GM23338 (cell line): Measurements from ENCODE around the gene HSPB8. TPM values are rescaled to one million over a fixed set of nuclear protein-coding genes. Genes with fewer than 3 reads are reported as not detected.

Experiments used
- ATAC-seq: fragments of 200-7000 bp; cut with Tn5 transposase; 3 replicates; pipeline ENCODE4 v1.9.1; 2020
- DNase-seq: peaks from one replicate; pipeline ENCODE4 v3.0.0-alpha.2; 2015; ENCODE audit warnings: low spot score
- H2AFZ ChIP-seq: fragments of 200-600 bp; sonication (generic); 2 replicates; pipeline ENCODE4 v1.8.0; 2016; ENCODE audit warnings: antibody characterized with exemption, mild to moderate bottlenecking, moderate library complexity
- H3F3A ChIP-seq: fragments of 200-600 bp; sonication (generic); replicated peaks from 2 replicates; pipeline ENCODE4 v1.8.0; 2017; ENCODE audit warnings: antibody characterized with exemption, mixed run types, low read depth
- H3K27ac ChIP-seq: fragments of 200-600 bp; sonication (generic); 2 replicates; pipeline ENCODE4 v1.6.1; 2016; ENCODE audit warnings: low read depth
- H3K27me3 ChIP-seq: fragments of 200-600 bp; sonication (generic); 2 replicates; pipeline ENCODE4 v1.8.0; 2016; ENCODE audit warnings: mild to moderate bottlenecking, mixed run types, moderate library complexity; ENCODE audit not compliant: insufficient read depth
- H3K36me3 ChIP-seq: fragments of 200-600 bp; sonication (generic); 2 replicates; pipeline ENCODE4 v1.8.0; 2016; ENCODE audit warnings: mild to moderate bottlenecking; ENCODE audit not compliant: insufficient read depth
- H3K4me1 ChIP-seq: fragments of 200-600 bp; sonication (generic); 2 replicates; pipeline ENCODE4 v1.8.0; 2016; ENCODE audit warnings: mild to moderate bottlenecking, moderate library complexity; ENCODE audit not compliant: insufficient read depth
- H3K4me2 ChIP-seq: fragments of 200-600 bp; sonication (generic); 2 replicates; pipeline ENCODE4 v1.7.1; 2017; ENCODE audit warnings: mixed run types
- H3K4me3 ChIP-seq: fragments of 200-600 bp; sonication (generic); 2 replicates; pipeline ENCODE4 v1.6.1; 2016; ENCODE audit warnings: mixed run types
- H3K79me2 ChIP-seq: fragments of 200-600 bp; sonication (generic); replicated peaks from 2 replicates; pipeline ENCODE4 v1.8.0; 2017; ENCODE audit warnings: mild to moderate bottlenecking; ENCODE audit not compliant: insufficient read depth
- H3K9me2 ChIP-seq: fragments of 200-600 bp; sonication (generic); 2 replicates; pipeline ENCODE4 v1.8.0; 2017; ENCODE audit not compliant: insufficient read depth
- H4K20me1 ChIP-seq: fragments of 200-600 bp; sonication (generic); replicated peaks from 2 replicates; pipeline ENCODE4 v1.8.0; 2017; ENCODE audit warnings: mild to moderate bottlenecking; ENCODE audit not compliant: insufficient read depth
- H3K27ac Mint-ChIP-seq: 2 replicates; pipeline ENCODE4 v1.8.0; 2020; ENCODE audit warnings: inconsistent platforms, mild to moderate bottlenecking, moderate library complexity, mixed read lengths
- H3K27me3 Mint-ChIP-seq: 3 replicates; pipeline ENCODE4 v1.8.0; 2022; ENCODE audit warnings: low read depth, mild to moderate bottlenecking, moderate library complexity, mixed read lengths, inconsistent platforms; ENCODE audit not compliant: insufficient read depth, poor library complexity
- H3K36me3 Mint-ChIP-seq: 3 replicates; pipeline ENCODE4 v1.8.0; 2021; ENCODE audit warnings: low read depth, mild to moderate bottlenecking, inconsistent platforms, moderate library complexity, mixed read lengths
- H3K4me1 Mint-ChIP-seq: 3 replicates; pipeline ENCODE4 v1.8.0; 2020; ENCODE audit warnings: mild to moderate bottlenecking, inconsistent platforms, mixed read lengths
- H3K4me3 Mint-ChIP-seq: 3 replicates; pipeline ENCODE4 v1.8.0; 2021; ENCODE audit warnings: moderate library complexity, mild to moderate bottlenecking, inconsistent platforms, mixed read lengths
- H3K9me3 Mint-ChIP-seq: 3 replicates; pipeline ENCODE4 v1.8.0; 2020; ENCODE audit warnings: moderate library complexity, mild to moderate bottlenecking, inconsistent platforms, mixed read lengths
- CREB1 ChIP-seq: fragments of 250-450 bp; sonication (Bioruptor Pico); IDR thresholded peaks from 2 replicates; pipeline ENCODE4 v1.5.0; 2020; ENCODE audit warnings: low read depth, mild to moderate bottlenecking, moderate library complexity
- ETS1 ChIP-seq: IDR thresholded peaks from 2 replicates; pipeline ENCODE4 v1.6.1; 2016; ENCODE audit warnings: antibody characterized with exemption
- EZH2 ChIP-seq: fragments of 200-600 bp; sonication (generic); IDR thresholded peaks from one replicate; pipeline ENCODE4 v1.8.0; 2017; ENCODE audit warnings: antibody characterized with exemption, mild to moderate bottlenecking, low read depth; ENCODE audit not compliant: unreplicated experiment
- EZH2phosphoT487 ChIP-seq: fragments of 200-600 bp; sonication (generic); IDR thresholded peaks from one replicate; pipeline ENCODE4 v1.8.1; 2018; ENCODE audit warnings: antibody characterized with exemption; ENCODE audit not compliant: unreplicated experiment
- JUNB ChIP-seq: IDR thresholded peaks from one replicate; pipeline ENCODE4 v1.6.1; 2016; ENCODE audit warnings: antibody characterized with exemption; ENCODE audit not compliant: unreplicated experiment
- NANOG ChIP-seq: IDR thresholded peaks from 2 replicates; pipeline ENCODE4 v1.6.1; 2016; ENCODE audit warnings: antibody characterized with exemption, borderline replicate concordance
- POLR2AphosphoS5 ChIP-seq: IDR thresholded peaks from 2 replicates; pipeline ENCODE4 v1.6.1; 2016; ENCODE audit warnings: antibody characterized with exemption, low read depth
- STAT1 ChIP-seq: IDR thresholded peaks from one replicate; pipeline ENCODE4 v1.6.1; 2016; ENCODE audit warnings: antibody characterized with exemption; ENCODE audit not compliant: unreplicated experiment
- ZNF114 ChIP-seq: fragments of 250-450 bp; sonication (Bioruptor Pico); IDR thresholded peaks from 2 replicates; pipeline ENCODE4 v1.5.0; 2020; ENCODE audit warnings: mild to moderate bottlenecking, moderate library complexity
- ZNF331 ChIP-seq: fragments of 250-450 bp; sonication (Bioruptor Pico); IDR thresholded peaks from 2 replicates; pipeline ENCODE4 v1.5.0; 2020; ENCODE audit warnings: low read depth, mild to moderate bottlenecking, moderate library complexity
- polyA plus RNA-seq: library from polyadenylated mRNA; unstranded; fragments of >200 nt; fragmentation: Nextera tagmentation; extraction: Ambion mirVana; gene quantifications from 2 replicates; pipeline ENCODE4 v1.2.1, GENCODE V29; 2016
- total RNA-seq: library from RNA; depleted of rRNA; stranded (reverse); fragments of >200 nt; shearing (Covaris generic); gene quantifications from 2 replicates; pipeline ENCODE4 v1.2.3, GENCODE V29; 2014
- TF ChIP-seq, protein P1 (sequence below): fragments of 250-450 bp; sonication (Bioruptor Pico); IDR thresholded peaks from 2 replicates; pipeline ENCODE4 v1.5.0; 2020; ENCODE audit warnings: mild to moderate bottlenecking, moderate library complexity
- TF ChIP-seq, protein P2 (sequence below): IDR thresholded peaks from one replicate; pipeline ENCODE4 v1.6.1; 2018; ENCODE audit warnings: antibody characterized with exemption; ENCODE audit not compliant: unreplicated experiment
- TF ChIP-seq, protein P3 (sequence below), 2 experiments: fragments of 200-600 bp in 1 of 2; sonication (generic) in 1 of 2; conservative IDR thresholded peaks; 2 replicates each; pipeline versions ENCODE4 v1.5.1 to v1.6.1; 2016 to 2017; ENCODE audit warnings: antibody characterized with exemption in 2 of 2, low read depth in 2 of 2, mild to moderate bottlenecking in 2 of 2, moderate library complexity in 1 of 2

Gene HSPB8
- total and polyA plus RNA-seq, 2 experiments from 2014 or later = 3.5 to 4.8 TPM

- ATAC-seq (no peak), DNase-seq (no peak)
- Histone ChIP-seq H3F3A (no peaks in the 10 kb centered on the region), H2AFZ (no peak overlapping the region), H3K27me3 (no peaks in the 10 kb centered on the region), H3K4me3 (no peak overlapping the region), H3K9me2 (no peaks in the 10 kb centered on the region), H4K20me1 (no peaks in the 10 kb centered on the region), H3K36me3 (no peaks in the 10 kb centered on the region), H3K27ac (no peak overlapping the region), H3K79me2 (no peaks in the 10 kb centered on the region), H3K4me1 (peaks cover 8% of the 10 kb centered on the region), H3K4me2 (no peak overlapping the region)
- Mint-ChIP-seq H3K27me3 (no peaks in the 10 kb centered on the region), H3K36me3 (no peaks in the 10 kb centered on the region), H3K9me3 (no peaks in the 10 kb centered on the region; the same call in 2 of the 3 replicates), H3K27ac (0 out of 2 replicates have a peak overlapping the region, but pooled peaks have one; percentile 14), H3K4me3 (no peak overlapping the region), H3K4me1 (peaks cover 15% of the 10 kb centered on the region)
- TF ChIP-seq, protein P1, sequence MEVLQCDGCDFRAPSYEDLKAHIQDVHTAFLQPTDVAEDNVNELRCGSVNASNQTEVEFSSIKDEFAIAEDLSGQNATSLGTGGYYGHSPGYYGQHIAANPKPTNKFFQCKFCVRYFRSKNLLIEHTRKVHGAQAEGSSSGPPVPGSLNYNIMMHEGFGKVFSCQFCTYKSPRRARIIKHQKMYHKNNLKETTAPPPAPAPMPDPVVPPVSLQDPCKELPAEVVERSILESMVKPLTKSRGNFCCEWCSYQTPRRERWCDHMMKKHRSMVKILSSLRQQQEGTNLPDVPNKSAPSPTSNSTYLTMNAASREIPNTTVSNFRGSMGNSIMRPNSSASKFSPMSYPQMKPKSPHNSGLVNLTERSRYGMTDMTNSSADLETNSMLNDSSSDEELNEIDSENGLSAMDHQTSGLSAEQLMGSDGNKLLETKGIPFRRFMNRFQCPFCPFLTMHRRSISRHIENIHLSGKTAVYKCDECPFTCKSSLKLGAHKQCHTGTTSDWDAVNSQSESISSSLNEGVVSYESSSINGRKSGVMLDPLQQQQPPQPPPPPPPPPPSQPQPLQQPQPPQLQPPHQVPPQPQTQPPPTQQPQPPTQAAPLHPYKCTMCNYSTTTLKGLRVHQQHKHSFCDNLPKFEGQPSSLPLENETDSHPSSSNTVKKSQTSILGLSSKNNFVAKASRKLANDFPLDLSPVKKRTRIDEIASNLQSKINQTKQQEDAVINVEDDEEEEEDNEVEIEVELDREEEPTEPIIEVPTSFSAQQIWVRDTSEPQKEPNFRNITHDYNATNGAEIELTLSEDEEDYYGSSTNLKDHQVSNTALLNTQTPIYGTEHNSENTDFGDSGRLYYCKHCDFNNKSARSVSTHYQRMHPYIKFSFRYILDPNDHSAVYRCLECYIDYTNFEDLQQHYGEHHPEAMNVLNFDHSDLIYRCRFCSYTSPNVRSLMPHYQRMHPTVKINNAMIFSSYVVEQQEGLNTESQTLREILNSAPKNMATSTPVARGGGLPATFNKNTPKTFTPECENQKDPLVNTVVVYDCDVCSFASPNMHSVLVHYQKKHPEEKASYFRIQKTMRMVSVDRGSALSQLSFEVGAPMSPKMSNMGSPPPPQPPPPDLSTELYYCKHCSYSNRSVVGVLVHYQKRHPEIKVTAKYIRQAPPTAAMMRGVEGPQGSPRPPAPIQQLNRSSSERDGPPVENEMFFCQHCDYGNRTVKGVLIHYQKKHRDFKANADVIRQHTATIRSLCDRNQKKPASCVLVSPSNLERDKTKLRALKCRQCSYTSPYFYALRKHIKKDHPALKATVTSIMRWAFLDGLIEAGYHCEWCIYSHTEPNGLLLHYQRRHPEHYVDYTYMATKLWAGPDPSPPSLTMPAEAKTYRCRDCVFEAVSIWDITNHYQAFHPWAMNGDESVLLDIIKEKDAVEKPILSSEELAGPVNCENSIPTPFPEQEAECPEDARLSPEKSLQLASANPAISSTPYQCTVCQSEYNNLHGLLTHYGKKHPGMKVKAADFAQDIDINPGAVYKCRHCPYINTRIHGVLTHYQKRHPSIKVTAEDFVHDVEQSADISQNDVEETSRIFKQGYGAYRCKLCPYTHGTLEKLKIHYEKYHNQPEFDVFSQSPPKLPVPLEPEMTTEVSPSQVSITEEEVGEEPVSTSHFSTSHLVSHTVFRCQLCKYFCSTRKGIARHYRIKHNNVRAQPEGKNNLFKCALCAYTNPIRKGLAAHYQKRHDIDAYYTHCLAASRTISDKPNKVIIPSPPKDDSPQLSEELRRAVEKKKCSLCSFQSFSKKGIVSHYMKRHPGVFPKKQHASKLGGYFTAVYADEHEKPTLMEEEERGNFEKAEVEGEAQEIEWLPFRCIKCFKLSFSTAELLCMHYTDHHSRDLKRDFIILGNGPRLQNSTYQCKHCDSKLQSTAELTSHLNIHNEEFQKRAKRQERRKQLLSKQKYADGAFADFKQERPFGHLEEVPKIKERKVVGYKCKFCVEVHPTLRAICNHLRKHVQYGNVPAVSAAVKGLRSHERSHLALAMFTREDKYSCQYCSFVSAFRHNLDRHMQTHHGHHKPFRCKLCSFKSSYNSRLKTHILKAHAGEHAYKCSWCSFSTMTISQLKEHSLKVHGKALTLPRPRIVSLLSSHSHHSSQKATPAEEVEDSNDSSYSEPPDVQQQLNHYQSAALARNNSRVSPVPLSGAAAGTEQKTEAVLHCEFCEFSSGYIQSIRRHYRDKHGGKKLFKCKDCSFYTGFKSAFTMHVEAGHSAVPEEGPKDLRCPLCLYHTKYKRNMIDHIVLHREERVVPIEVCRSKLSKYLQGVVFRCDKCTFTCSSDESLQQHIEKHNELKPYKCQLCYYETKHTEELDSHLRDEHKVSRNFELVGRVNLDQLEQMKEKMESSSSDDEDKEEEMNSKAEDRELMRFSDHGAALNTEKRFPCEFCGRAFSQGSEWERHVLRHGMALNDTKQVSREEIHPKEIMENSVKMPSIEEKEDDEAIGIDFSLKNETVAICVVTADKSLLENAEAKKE (CRISPR knock-in tag) = no peak
- TF ChIP-seq, protein P2, sequence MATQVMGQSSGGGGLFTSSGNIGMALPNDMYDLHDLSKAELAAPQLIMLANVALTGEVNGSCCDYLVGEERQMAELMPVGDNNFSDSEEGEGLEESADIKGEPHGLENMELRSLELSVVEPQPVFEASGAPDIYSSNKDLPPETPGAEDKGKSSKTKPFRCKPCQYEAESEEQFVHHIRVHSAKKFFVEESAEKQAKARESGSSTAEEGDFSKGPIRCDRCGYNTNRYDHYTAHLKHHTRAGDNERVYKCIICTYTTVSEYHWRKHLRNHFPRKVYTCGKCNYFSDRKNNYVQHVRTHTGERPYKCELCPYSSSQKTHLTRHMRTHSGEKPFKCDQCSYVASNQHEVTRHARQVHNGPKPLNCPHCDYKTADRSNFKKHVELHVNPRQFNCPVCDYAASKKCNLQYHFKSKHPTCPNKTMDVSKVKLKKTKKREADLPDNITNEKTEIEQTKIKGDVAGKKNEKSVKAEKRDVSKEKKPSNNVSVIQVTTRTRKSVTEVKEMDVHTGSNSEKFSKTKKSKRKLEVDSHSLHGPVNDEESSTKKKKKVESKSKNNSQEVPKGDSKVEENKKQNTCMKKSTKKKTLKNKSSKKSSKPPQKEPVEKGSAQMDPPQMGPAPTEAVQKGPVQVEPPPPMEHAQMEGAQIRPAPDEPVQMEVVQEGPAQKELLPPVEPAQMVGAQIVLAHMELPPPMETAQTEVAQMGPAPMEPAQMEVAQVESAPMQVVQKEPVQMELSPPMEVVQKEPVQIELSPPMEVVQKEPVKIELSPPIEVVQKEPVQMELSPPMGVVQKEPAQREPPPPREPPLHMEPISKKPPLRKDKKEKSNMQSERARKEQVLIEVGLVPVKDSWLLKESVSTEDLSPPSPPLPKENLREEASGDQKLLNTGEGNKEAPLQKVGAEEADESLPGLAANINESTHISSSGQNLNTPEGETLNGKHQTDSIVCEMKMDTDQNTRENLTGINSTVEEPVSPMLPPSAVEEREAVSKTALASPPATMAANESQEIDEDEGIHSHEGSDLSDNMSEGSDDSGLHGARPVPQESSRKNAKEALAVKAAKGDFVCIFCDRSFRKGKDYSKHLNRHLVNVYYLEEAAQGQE = no peak
- TF ChIP-seq EZH2 (no peak), STAT1 (no peak), POLR2AphosphoS5 (no peak), ETS1 (no peak), ZNF331 (CRISPR knock-in tag) (no peak), NANOG (no peak), EZH2phosphoT487 (no peak), CREB1 (CRISPR knock-in tag) (no peak), JUNB (no peak), ZNF114 (no peak)
- TF ChIP-seq, protein P3, sequence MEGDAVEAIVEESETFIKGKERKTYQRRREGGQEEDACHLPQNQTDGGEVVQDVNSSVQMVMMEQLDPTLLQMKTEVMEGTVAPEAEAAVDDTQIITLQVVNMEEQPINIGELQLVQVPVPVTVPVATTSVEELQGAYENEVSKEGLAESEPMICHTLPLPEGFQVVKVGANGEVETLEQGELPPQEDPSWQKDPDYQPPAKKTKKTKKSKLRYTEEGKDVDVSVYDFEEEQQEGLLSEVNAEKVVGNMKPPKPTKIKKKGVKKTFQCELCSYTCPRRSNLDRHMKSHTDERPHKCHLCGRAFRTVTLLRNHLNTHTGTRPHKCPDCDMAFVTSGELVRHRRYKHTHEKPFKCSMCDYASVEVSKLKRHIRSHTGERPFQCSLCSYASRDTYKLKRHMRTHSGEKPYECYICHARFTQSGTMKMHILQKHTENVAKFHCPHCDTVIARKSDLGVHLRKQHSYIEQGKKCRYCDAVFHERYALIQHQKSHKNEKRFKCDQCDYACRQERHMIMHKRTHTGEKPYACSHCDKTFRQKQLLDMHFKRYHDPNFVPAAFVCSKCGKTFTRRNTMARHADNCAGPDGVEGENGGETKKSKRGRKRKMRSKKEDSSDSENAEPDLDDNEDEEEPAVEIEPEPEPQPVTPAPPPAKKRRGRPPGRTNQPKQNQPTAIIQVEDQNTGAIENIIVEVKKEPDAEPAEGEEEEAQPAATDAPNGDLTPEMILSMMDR (conservative IDR thresholded peaks at IDR 0.05; ENCODE audit: low read depth in 2 of 2) = no peak
These were observed 10.8 kb upstream of the HSPB8 start for GRCh38 chr12:119167902-119168301.
